ENCODE measurements around the gene CSAD.

GRCh38 chr12:53182903-53183302, 2.2 kb upstream of the CSAD start:
- TF ChIP-seq CTCF (IDR thresholded peaks at IDR 0.05), result no peak
- no peak for TF ChIP-seq POLR2A (IDR thresholded peaks at IDR 0.05)
